Measurements from ENCODE around the gene SCART1. TPM values are rescaled to one million over a fixed set of nuclear protein-coding genes. Genes with fewer than 3 reads are reported as not detected.
A peak's percentile ranks its signal among the peaks of the same experiment; 100 is the strongest.

The SCART1 gene
- total and polyA plus RNA-seq, 8 donors, result 1.2 to 3.3 (median 2.4) TPM

- Histone ChIP-seq H3K27me3 (no peaks in the 10 kb centered on the region), H3K4me1 (no peaks in the 10 kb centered on the region), H3K9me3 (no peaks in the 10 kb centered on the region), H3K36me3 (no peaks in the 10 kb centered on the region), H3K27ac (no peak overlapping the region), H3K4me3 (no peak overlapping the region)
- intact Hi-C loops (cut with DNase I), result no loop called here
- DNase-seq, result peak in 1 of 4 donors; percentile 15
- no peak for ATAC-seq
- no peak for TF ChIP-seq CTCF (IDR thresholded peaks at IDR 0.05)
Observed at GRCh38 chr10:133476641-133476990, 22.9 kb downstream of the SCART1 start.

GRCh38 chr10:133481086-133481643 lies 27.4 kb downstream of the SCART1 start:
- H3K9me3 ChIP-seq, result peaks cover 0 to 33% of the 10 kb centered on the region in 2 donors
- no peaks in the 10 kb centered on the region for H3K4me1 ChIP-seq
- H3K36me3 ChIP-seq, result no peaks in the 10 kb centered on the region
- peak in 1 of 4 donors; percentile 43 for DNase-seq
- no peaks in the 10 kb centered on the region for H3K27me3 ChIP-seq
- ATAC-seq, result no peak
- intact Hi-C loops (cut with DNase I), result no loop called here
- no peak overlapping the region for H3K27ac ChIP-seq
- no peak for TF ChIP-seq CTCF (IDR thresholded peaks at IDR 0.05)
- no peak overlapping the region for H3K4me3 ChIP-seq

- no peaks in the 10 kb centered on the region for H3K4me1 ChIP-seq
- no peak for ATAC-seq
- intact Hi-C loops (cut with DNase I), result no loop called here
- no peak for TF ChIP-seq CTCF (IDR thresholded peaks at IDR 0.05)
- DNase-seq, result peak in 1 of 4 donors; percentile 34
- no peaks in the 10 kb centered on the region for H3K27me3 ChIP-seq
- H3K27ac ChIP-seq, result no peak overlapping the region
- no peaks in the 10 kb centered on the region for H3K36me3 ChIP-seq
- peaks cover 0 to 38% of the 10 kb centered on the region in 2 donors for H3K9me3 ChIP-seq
- no peak overlapping the region for H3K4me3 ChIP-seq
Observed at GRCh38 chr10:133481657-133482056, 27.9 kb downstream of the SCART1 start.

- DNase-seq, result no peak
- H3K27ac ChIP-seq, result no peak overlapping the region
- no peak for TF ChIP-seq CTCF (IDR thresholded peaks at IDR 0.05)
- intact Hi-C loops (cut with DNase I), result no loop called here
- no peaks in the 10 kb centered on the region for H3K36me3 ChIP-seq
- H3K9me3 ChIP-seq, result peaks cover 0 to 63% of the 10 kb centered on the region in 2 donors
- ATAC-seq, result no peak
- no peaks in the 10 kb centered on the region for H3K27me3 ChIP-seq
- no peaks in the 10 kb centered on the region for H3K4me1 ChIP-seq
- H3K4me3 ChIP-seq, result no peak overlapping the region
Observed at GRCh38 chr10:133484818-133485217, 31.1 kb downstream of the SCART1 start.

GRCh38 chr10:133487085-133487484 lies 33.3 kb downstream of the SCART1 start:
- ATAC-seq (no peak), DNase-seq (no peak)
- Histone ChIP-seq H3K4me1 (no peaks in the 10 kb centered on the region), H3K4me3 (no peak overlapping the region), H3K9me3 (peaks cover 0 to 62% of the 10 kb centered on the region in 2 donors), H3K36me3 (no peaks in the 10 kb centered on the region), H3K27ac (no peak overlapping the region), H3K27me3 (no peaks in the 10 kb centered on the region)
- intact Hi-C loops (cut with DNase I), result no loop called here
- TF ChIP-seq CTCF (IDR thresholded peaks at IDR 0.05), result no peak

Measured in left lung (tissue), 10 donors.